ENCODE results near the gene PNPT1. TPM values are rescaled to one million over a fixed set of nuclear protein-coding genes. Genes with fewer than 3 reads are reported as not detected.

PNPT1 gene
- total and polyA plus RNA-seq, 2 of the 13 experiments (the other 11 are each of a cell fraction or from before 2014, with no cell fraction given) = 23.4 to 61.0 TPM

- TF ChIP-seq, protein P1, sequence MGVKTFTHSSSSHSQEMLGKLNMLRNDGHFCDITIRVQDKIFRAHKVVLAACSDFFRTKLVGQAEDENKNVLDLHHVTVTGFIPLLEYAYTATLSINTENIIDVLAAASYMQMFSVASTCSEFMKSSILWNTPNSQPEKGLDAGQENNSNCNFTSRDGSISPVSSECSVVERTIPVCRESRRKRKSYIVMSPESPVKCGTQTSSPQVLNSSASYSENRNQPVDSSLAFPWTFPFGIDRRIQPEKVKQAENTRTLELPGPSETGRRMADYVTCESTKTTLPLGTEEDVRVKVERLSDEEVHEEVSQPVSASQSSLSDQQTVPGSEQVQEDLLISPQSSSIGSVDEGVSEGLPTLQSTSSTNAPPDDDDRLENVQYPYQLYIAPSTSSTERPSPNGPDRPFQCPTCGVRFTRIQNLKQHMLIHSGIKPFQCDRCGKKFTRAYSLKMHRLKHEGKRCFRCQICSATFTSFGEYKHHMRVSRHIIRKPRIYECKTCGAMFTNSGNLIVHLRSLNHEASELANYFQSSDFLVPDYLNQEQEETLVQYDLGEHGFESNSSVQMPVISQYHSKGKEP (CRISPR knock-in tag; IDR thresholded peaks at IDR 0.05) = peak; percentile 79; the same call in 1 of the 2 replicates
- TF ChIP-seq ZBTB42 (CRISPR knock-in tag; IDR thresholded peaks at IDR 0.05) = 0 out of 2 replicates have a peak, but pooled peaks have one; percentile 15
- TF ChIP-seq KMT2A (CRISPR knock-in tag; IDR thresholded peaks at IDR 0.05) = peak; percentile 98; the same call in 1 of the 2 replicates
- no peak for TF ChIP-seq ZNF383 (CRISPR knock-in tag; IDR thresholded peaks at IDR 0.05; ENCODE audit: borderline replicate concordance)
- TF ChIP-seq ZNF563 (CRISPR knock-in tag; IDR thresholded peaks at IDR 0.05) = peak; percentile 93
- peak; percentile 97 for TF ChIP-seq ZNF331 (CRISPR knock-in tag; IDR thresholded peaks at IDR 0.05)
- TF ChIP-seq AHR (CRISPR knock-in tag; IDR thresholded peaks at IDR 0.05) = peak; percentile 86; the same call in 1 of the 2 replicates
- TF ChIP-seq, protein P2, sequence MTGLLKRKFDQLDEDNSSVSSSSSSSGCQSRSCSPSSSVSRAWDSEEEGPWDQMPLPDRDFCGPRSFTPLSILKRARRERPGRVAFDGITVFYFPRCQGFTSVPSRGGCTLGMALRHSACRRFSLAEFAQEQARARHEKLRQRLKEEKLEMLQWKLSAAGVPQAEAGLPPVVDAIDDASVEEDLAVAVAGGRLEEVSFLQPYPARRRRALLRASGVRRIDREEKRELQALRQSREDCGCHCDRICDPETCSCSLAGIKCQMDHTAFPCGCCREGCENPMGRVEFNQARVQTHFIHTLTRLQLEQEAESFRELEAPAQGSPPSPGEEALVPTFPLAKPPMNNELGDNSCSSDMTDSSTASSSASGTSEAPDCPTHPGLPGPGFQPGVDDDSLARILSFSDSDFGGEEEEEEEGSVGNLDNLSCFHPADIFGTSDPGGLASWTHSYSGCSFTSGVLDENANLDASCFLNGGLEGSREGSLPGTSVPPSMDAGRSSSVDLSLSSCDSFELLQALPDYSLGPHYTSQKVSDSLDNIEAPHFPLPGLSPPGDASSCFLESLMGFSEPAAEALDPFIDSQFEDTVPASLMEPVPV (CRISPR knock-in tag; IDR thresholded peaks at IDR 0.05) = peak; percentile 59; the same call in 1 of the 2 replicates
- TF ChIP-seq NCOA5 (CRISPR knock-in tag; IDR thresholded peaks at IDR 0.05) = no peak
- no peak; the same call in 1 of the 2 replicates for TF ChIP-seq ZNF446 (CRISPR knock-in tag; IDR thresholded peaks at IDR 0.05)
- TF ChIP-seq ZNF703 (CRISPR knock-in tag; IDR thresholded peaks at IDR 0.05; ENCODE audit: borderline replicate concordance) = peak; percentile 74; the same call in 1 of the 2 replicates
- TF ChIP-seq, protein P3, sequence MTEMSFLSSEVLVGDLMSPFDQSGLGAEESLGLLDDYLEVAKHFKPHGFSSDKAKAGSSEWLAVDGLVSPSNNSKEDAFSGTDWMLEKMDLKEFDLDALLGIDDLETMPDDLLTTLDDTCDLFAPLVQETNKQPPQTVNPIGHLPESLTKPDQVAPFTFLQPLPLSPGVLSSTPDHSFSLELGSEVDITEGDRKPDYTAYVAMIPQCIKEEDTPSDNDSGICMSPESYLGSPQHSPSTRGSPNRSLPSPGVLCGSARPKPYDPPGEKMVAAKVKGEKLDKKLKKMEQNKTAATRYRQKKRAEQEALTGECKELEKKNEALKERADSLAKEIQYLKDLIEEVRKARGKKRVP (CRISPR knock-in tag; IDR thresholded peaks at IDR 0.05) = peak in 1 of 2 experiments; percentile 85; a peak in 2 of 4 replicates
- TF ChIP-seq, protein P4, sequence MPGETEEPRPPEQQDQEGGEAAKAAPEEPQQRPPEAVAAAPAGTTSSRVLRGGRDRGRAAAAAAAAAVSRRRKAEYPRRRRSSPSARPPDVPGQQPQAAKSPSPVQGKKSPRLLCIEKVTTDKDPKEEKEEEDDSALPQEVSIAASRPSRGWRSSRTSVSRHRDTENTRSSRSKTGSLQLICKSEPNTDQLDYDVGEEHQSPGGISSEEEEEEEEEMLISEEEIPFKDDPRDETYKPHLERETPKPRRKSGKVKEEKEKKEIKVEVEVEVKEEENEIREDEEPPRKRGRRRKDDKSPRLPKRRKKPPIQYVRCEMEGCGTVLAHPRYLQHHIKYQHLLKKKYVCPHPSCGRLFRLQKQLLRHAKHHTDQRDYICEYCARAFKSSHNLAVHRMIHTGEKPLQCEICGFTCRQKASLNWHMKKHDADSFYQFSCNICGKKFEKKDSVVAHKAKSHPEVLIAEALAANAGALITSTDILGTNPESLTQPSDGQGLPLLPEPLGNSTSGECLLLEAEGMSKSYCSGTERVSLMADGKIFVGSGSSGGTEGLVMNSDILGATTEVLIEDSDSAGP (CRISPR knock-in tag; IDR thresholded peaks at IDR 0.05; ENCODE audit: borderline replicate concordance) = peak; percentile 96
- TF ChIP-seq, protein P5, sequence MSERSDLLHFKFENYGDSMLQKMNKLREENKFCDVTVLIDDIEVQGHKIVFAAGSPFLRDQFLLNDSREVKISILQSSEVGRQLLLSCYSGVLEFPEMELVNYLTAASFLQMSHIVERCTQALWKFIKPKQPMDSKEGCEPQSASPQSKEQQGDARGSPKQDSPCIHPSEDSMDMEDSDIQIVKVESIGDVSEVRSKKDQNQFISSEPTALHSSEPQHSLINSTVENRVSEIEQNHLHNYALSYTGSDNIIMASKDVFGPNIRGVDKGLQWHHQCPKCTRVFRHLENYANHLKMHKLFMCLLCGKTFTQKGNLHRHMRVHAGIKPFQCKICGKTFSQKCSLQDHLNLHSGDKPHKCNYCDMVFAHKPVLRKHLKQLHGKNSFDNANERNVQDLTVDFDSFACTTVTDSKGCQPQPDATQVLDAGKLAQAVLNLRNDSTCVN (CRISPR knock-in tag; IDR thresholded peaks at IDR 0.05; ENCODE audit: borderline replicate concordance) = peak; percentile 94; the same call in 1 of the 2 replicates
- TF ChIP-seq NR2F6 (IDR thresholded peaks at IDR 0.05) = no peak
- TF ChIP-seq NR2F6 (CRISPR knock-in tag; IDR thresholded peaks at IDR 0.05) = peak; percentile 81; the same call in 1 of the 2 replicates
- peak; percentile 94 for TF ChIP-seq SIN3A (IDR thresholded peaks at IDR 0.05; ENCODE audit: borderline replicate concordance, low read depth, low read length)
- TF ChIP-seq ZKSCAN1 (IDR thresholded peaks at IDR 0.05; ENCODE audit: low read length) = no peak
- peak; percentile 87 for TF ChIP-seq ZNF143 (CRISPR knock-in tag; IDR thresholded peaks at IDR 0.05)
- TF ChIP-seq BRD4 (CRISPR knock-in tag; IDR thresholded peaks at IDR 0.05) = peak; percentile 96
- TF ChIP-seq ZNF597 (CRISPR knock-in tag; IDR thresholded peaks at IDR 0.05) = no peak
These were observed 76.2 kb downstream of the PNPT1 start, which contains the start of gene PPP4R3B (continued) for GRCh38 chr2:55617175-55618024.
